ENCODE results near the gene SEPTIN2. TPM values are rescaled to one million over a fixed set of nuclear protein-coding genes. Genes with fewer than 3 reads are reported as not detected.

SEPTIN2 gene
- total and polyA plus RNA-seq, 2 donors (not counting 3 experiments of a cell fraction or from before 2014, with no cell fraction given): 427 to 512 TPM

- no TSS peak for BruUV-seq (replicated peaks)
- no peaks in the 10 kb centered on the region for H3K4me1 ChIP-seq (ENCODE audit: control insufficient read depth, extremely low read depth, insufficient read depth, low read length)
- no peaks in the 10 kb centered on the region for H3K27me3 ChIP-seq (ENCODE audit: control insufficient read depth in 2 of 2, insufficient read depth in 2 of 2, low read length in 2 of 2)
- dilution Hi-C loops (cut with MboI; ENCODE audit: extremely low pct_ligation_motif_present, low sequenced_read_pairs) (no loop called here), intact Hi-C loops (cut with micrococcal nuclease) (no loop called here)
- no peak for FAIRE-seq
- no peak overlapping the region for H3K4me2 ChIP-seq (ENCODE audit: insufficient read depth, low read length)
- no peaks in the 10 kb centered on the region for H3K9me1 ChIP-seq (replicated peaks; ENCODE audit: control insufficient read depth, extremely low read depth, insufficient read depth, low read length)
- H4K20me1 ChIP-seq (replicated peaks; ENCODE audit: control insufficient read depth, extremely low read depth, insufficient read depth, low read length): peaks cover 4% of the 10 kb centered on the region
- no peak for DNase-seq (ENCODE audit: low read depth, low spot score)
- TF ChIP-seq EZH2 (IDR thresholded peaks at IDR 0.05; ENCODE audit: borderline replicate concordance, low read depth, low read length, severe bottlenecking): no peak
- no peak for TF ChIP-seq POLR2A (IDR thresholded peaks at IDR 0.05; ENCODE audit: low read depth, low read length)
- TF ChIP-seq GATA2 (IDR thresholded peaks at IDR 0.05; ENCODE audit: insufficient read depth, insufficient read length, low read depth, low read length): no peak
- TF ChIP-seq POLR2AphosphoS5 (IDR thresholded peaks at IDR 0.05; ENCODE audit: insufficient read depth, low read depth, low read length): no peak
- TF ChIP-seq, protein P1, sequence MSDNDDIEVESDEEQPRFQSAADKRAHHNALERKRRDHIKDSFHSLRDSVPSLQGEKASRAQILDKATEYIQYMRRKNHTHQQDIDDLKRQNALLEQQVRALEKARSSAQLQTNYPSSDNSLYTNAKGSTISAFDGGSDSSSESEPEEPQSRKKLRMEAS (IDR thresholded peaks at IDR 0.05; ENCODE audit: insufficient read depth, insufficient read length): no peak
- TF ChIP-seq JUN (IDR thresholded peaks at IDR 0.05; ENCODE audit: borderline replicate concordance, insufficient read depth, insufficient read length, low read depth): no peak
- TF ChIP-seq FOS (IDR thresholded peaks at IDR 0.05; ENCODE audit: borderline replicate concordance, insufficient read depth, low read length): no peak
- TF ChIP-seq, protein P2, sequence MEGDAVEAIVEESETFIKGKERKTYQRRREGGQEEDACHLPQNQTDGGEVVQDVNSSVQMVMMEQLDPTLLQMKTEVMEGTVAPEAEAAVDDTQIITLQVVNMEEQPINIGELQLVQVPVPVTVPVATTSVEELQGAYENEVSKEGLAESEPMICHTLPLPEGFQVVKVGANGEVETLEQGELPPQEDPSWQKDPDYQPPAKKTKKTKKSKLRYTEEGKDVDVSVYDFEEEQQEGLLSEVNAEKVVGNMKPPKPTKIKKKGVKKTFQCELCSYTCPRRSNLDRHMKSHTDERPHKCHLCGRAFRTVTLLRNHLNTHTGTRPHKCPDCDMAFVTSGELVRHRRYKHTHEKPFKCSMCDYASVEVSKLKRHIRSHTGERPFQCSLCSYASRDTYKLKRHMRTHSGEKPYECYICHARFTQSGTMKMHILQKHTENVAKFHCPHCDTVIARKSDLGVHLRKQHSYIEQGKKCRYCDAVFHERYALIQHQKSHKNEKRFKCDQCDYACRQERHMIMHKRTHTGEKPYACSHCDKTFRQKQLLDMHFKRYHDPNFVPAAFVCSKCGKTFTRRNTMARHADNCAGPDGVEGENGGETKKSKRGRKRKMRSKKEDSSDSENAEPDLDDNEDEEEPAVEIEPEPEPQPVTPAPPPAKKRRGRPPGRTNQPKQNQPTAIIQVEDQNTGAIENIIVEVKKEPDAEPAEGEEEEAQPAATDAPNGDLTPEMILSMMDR (IDR thresholded peaks at IDR 0.05; ENCODE audit: extremely low read depth in 1 of 2, insufficient read depth in 1 of 2, low read depth in 1 of 2, low read length in 2 of 2): no peak
- TF ChIP-seq MYC (IDR thresholded peaks at IDR 0.05; ENCODE audit: low read depth, low read length): no peak
- no peaks in the 10 kb centered on the region for H3K36me3 ChIP-seq (ENCODE audit: control insufficient read depth in 2 of 2, extremely low read depth in 1 of 2, insufficient read depth in 2 of 2, low read length in 2 of 2)
- POLR2A ChIA-PET: no interaction called here
- no peak overlapping the region for H2AFZ ChIP-seq (ENCODE audit: low read depth, low read length)
- CTCF ChIA-PET: interaction anchor here (1.8 kb wide), 1 partner anchor 12 kb away, joined by 6 read pairs; no protein-coding TSS in a partner anchor
- no peak overlapping the region for H3K9ac ChIP-seq (replicated peaks; ENCODE audit: extremely low read depth, insufficient read depth, low read length)
- H3K27ac ChIP-seq (ENCODE audit: insufficient read depth, low read depth, low read length): no peak overlapping the region
- H3K4me3 ChIP-seq (replicated peaks in 1 of 3; ENCODE audit: insufficient read depth in 1 of 3, low read depth in 1 of 3, low read length in 3 of 3): no peak overlapping the region
- H3K9me3 ChIP-seq (replicated peaks; ENCODE audit: control insufficient read depth, insufficient read depth, low read length): no peaks in the 10 kb centered on the region
- peaks cover 91% of the 10 kb centered on the region for H3K79me2 ChIP-seq (ENCODE audit: control insufficient read depth, insufficient read depth, low read length)
Measured at GRCh38 chr2:241295326-241296095, 20.2 kb upstream of the SEPTIN2 start.
